DOHH2 (cell line): Measurements from ENCODE around the gene CSNK1G2.

Source experiments
- H3F3A ChIP-seq: fragments of 200-600 bp; sonication (generic), shearing (Covaris generic); 2 replicates; pipeline ENCODE4 v1.6.0; 2016; ENCODE audit warnings: antibody characterized with exemption, mild to moderate bottlenecking; ENCODE audit not compliant: control insufficient read depth, insufficient read depth
- H3K27ac ChIP-seq: fragments of 200-600 bp; sonication (generic); 2 replicates; pipeline ENCODE4 v1.5.1; 2014; ENCODE audit warnings: low read depth, mild to moderate bottlenecking, low read length, moderate library complexity
- H3K27me3 ChIP-seq: fragments of 200-600 bp; sonication (generic); 2 replicates; pipeline ENCODE4 v1.6.1; 2014; ENCODE audit warnings: mild to moderate bottlenecking, low read length, mixed read lengths; ENCODE audit not compliant: control insufficient read depth
- H3K36me3 ChIP-seq: fragments of 200-600 bp; sonication (generic); 2 replicates; pipeline ENCODE4 v1.6.1; 2014; ENCODE audit warnings: mild to moderate bottlenecking, low read length, moderate library complexity, mixed read lengths; ENCODE audit not compliant: control insufficient read depth
- H3K4me1 ChIP-seq: fragments of 200-600 bp; sonication (generic); 2 replicates; pipeline ENCODE4 v1.6.1; 2014; ENCODE audit warnings: mild to moderate bottlenecking, low read length, mixed read lengths; ENCODE audit not compliant: control insufficient read depth
- H3K4me2 ChIP-seq: fragments of 200-600 bp; sonication (generic); 2 replicates; pipeline ENCODE4 v1.6.0; 2014; ENCODE audit warnings: mild to moderate bottlenecking, low read length, moderate library complexity
- H3K4me3 ChIP-seq: fragments of 200-600 bp; sonication (generic); 2 replicates; pipeline ENCODE4 v1.5.1; 2014; ENCODE audit warnings: mild to moderate bottlenecking, low read length, mixed read lengths
- H3K79me2 ChIP-seq: fragments of 200-600 bp; sonication (generic); 2 replicates; pipeline ENCODE4 v1.6.1; 2014; ENCODE audit warnings: mild to moderate bottlenecking, low read length, mixed read lengths; ENCODE audit not compliant: control insufficient read depth
- H3K9me2 ChIP-seq: fragments of 200-600 bp; sonication (generic); replicated peaks from 2 replicates; pipeline ENCODE4 v1.6.1; 2014; ENCODE audit warnings: mild to moderate bottlenecking, low read length, mixed read lengths; ENCODE audit not compliant: control insufficient read depth
- H3K9me3 ChIP-seq: fragments of 200-600 bp; sonication (generic); 2 replicates; pipeline ENCODE4 v1.6.1; 2014; ENCODE audit warnings: antibody characterized with exemption, low read length, mixed read lengths; ENCODE audit not compliant: control insufficient read depth, insufficient read depth
- H4K20me1 ChIP-seq: fragments of 200-600 bp; sonication (generic); 2 replicates; pipeline ENCODE4 v1.6.0; 2014; ENCODE audit warnings: low read depth, mild to moderate bottlenecking, antibody characterized with exemption, low read length, moderate library complexity; ENCODE audit not compliant: control insufficient read depth, insufficient read depth
- EZH2phosphoT487 ChIP-seq: fragments of 200-600 bp; sonication (generic); IDR thresholded peaks from 2 replicates; pipeline ENCODE4 v1.6.1; 2017; ENCODE audit warnings: borderline replicate concordance, mild to moderate bottlenecking, antibody characterized with exemption, low read length, moderate library complexity, mixed read lengths
- TF ChIP-seq, protein P1 (sequence below): fragments of 200-600 bp; sonication (generic); IDR thresholded peaks from one replicate; pipeline ENCODE4 v1.5.1; 2014; ENCODE audit warnings: antibody characterized with exemption, mild to moderate bottlenecking, low read depth, low read length; ENCODE audit not compliant: poor library complexity, severe bottlenecking

Gene CSNK1G2

GRCh38 chr19:2003874-2004273, 62.9 kb downstream of the CSNK1G2 start:
- Histone ChIP-seq H3K9me3 (no peaks in the 10 kb centered on the region), H4K20me1 (no peaks in the 10 kb centered on the region), H3K79me2 (peaks cover 32% of the 10 kb centered on the region), H3K27ac (no peak overlapping the region), H3K4me3 (no peak overlapping the region), H3K36me3 (peaks cover 10% of the 10 kb centered on the region; the same call in 1 of the 2 replicates), H3F3A (0 out of 2 replicates have a peak, but pooled peaks cover 5% of the 10 kb centered on the region), H3K4me2 (no peak overlapping the region), H3K4me1 (no peaks in the 10 kb centered on the region), H3K9me2 (no peaks in the 10 kb centered on the region), H3K27me3 (no peaks in the 10 kb centered on the region)
- TF ChIP-seq EZH2phosphoT487 = no peak
- TF ChIP-seq, protein P1, sequence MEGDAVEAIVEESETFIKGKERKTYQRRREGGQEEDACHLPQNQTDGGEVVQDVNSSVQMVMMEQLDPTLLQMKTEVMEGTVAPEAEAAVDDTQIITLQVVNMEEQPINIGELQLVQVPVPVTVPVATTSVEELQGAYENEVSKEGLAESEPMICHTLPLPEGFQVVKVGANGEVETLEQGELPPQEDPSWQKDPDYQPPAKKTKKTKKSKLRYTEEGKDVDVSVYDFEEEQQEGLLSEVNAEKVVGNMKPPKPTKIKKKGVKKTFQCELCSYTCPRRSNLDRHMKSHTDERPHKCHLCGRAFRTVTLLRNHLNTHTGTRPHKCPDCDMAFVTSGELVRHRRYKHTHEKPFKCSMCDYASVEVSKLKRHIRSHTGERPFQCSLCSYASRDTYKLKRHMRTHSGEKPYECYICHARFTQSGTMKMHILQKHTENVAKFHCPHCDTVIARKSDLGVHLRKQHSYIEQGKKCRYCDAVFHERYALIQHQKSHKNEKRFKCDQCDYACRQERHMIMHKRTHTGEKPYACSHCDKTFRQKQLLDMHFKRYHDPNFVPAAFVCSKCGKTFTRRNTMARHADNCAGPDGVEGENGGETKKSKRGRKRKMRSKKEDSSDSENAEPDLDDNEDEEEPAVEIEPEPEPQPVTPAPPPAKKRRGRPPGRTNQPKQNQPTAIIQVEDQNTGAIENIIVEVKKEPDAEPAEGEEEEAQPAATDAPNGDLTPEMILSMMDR = no peak

DNA sequence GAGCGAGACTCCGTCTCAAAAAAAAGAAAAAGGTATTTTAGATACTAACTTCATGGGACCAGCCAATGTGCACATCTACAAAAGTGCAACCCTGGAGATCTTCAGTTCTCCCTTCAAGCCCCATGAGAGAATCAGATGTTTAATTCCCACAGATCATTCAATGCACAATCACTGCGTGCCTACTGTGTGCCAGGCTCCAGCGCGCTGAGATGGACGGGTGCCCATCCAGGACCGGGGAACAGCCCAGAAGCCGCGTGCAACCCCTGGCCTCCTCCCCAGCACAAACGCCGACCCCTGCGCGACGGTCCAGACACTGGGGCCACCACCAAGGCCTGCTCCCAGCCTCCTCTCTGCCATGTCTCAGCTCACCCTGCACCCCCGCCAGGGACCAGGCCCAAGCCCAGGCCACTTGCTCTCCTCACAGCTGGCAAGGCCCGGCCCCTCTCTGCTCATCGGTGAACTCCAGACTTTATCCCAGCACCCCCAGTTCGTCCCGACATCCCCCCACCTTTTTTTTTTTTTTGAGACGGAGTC, 69.2 kb downstream of the CSNK1G2 start:
- H3K9me3 ChIP-seq = no peaks in the 10 kb centered on the region
- H4K20me1 ChIP-seq = no peaks in the 10 kb centered on the region
- peaks cover 80% of the 10 kb centered on the region for H3K79me2 ChIP-seq
- H3K36me3 ChIP-seq = peaks cover 6% of the 10 kb centered on the region; the same call in 1 of the 2 replicates
- no peaks in the 10 kb centered on the region for H3K27me3 ChIP-seq
- no peak overlapping the region for H3K27ac ChIP-seq
- peaks cover 16% of the 10 kb centered on the region for H3K4me1 ChIP-seq
- H3F3A ChIP-seq = 0 out of 2 replicates have a peak, but pooled peaks cover 5% of the 10 kb centered on the region
- H3K4me2 ChIP-seq = no peak overlapping the region
- TF ChIP-seq, protein P1 = no peak
- TF ChIP-seq EZH2phosphoT487 = no peak
- H3K4me3 ChIP-seq = no peak overlapping the region
- no peaks in the 10 kb centered on the region for H3K9me2 ChIP-seq

- Histone ChIP-seq H4K20me1 (no peaks in the 10 kb centered on the region), H3K9me3 (no peaks in the 10 kb centered on the region), H3K27me3 (no peaks in the 10 kb centered on the region), H3K4me1 (peaks cover 17% of the 10 kb centered on the region), H3F3A (0 out of 2 replicates have a peak, but pooled peaks cover 5% of the 10 kb centered on the region), H3K36me3 (peaks cover 6% of the 10 kb centered on the region; the same call in 1 of the 2 replicates), H3K9me2 (no peaks in the 10 kb centered on the region), H3K4me3 (no peak overlapping the region), H3K79me2 (peaks cover 79% of the 10 kb centered on the region), H3K27ac (no peak overlapping the region), H3K4me2 (no peak overlapping the region)
- TF ChIP-seq, protein P1 = no peak
- no peak for TF ChIP-seq EZH2phosphoT487
These were observed 70.2 kb downstream of the CSNK1G2 start for GRCh38 chr19:2011169-2011568.
